ENCODE results near the gene TMEM233.

- TF ChIP-seq POLR2A (IDR thresholded peaks at IDR 0.05; ENCODE audit: low read depth, low read length) (no peak), POLR2AphosphoS5 (IDR thresholded peaks at IDR 0.05; ENCODE audit: low read depth, low read length) (no peak), PAX5 (IDR thresholded peaks at IDR 0.05; ENCODE audit: insufficient read depth, low read length, severe bottlenecking) (no peak), SPI1 (IDR thresholded peaks at IDR 0.05; ENCODE audit: low read depth, low read length) (no peak)
Measured at GRCh38 chr12:119630223-119630780, 36.7 kb downstream of the TMEM233 start.
